HepG2 (cell line): Measurements from ENCODE around the gene RSRC2. TPM values are rescaled to one million over a fixed set of nuclear protein-coding genes. Genes with fewer than 3 reads are reported as not detected.

ENCODE experiments used
- ATF1 ChIP-seq: IDR thresholded peaks from 2 replicates; pipeline ENCODE4 v1.6.1; 2016; ENCODE audit warnings: mild to moderate bottlenecking, control low read depth
- CEBPB ChIP-seq: IDR thresholded peaks from 2 replicates; pipeline ENCODE4 v1.6.1; 2011; ENCODE audit warnings: low read depth, low read length, improper control_type of control experiment, borderline replicate concordance
- CREB1 ChIP-seq, 2 experiments: fragments of 450-650 bp in 1 of 2; IDR thresholded peaks; 2 replicates each; pipeline ENCODE4 v1.6.1; 2016 to 2017; ENCODE audit warnings: control low read depth in 1 of 2, mild to moderate bottlenecking in 1 of 2, missing compliant biosample characterization in 1 of 2, missing genetic modification characterization in 1 of 2
- FOXA1 ChIP-seq, 2 experiments: fragments of 450-650 bp in 1 of 2; sonication (generic) in 1 of 2; formaldehyde crosslinking in 1 of 2; IDR thresholded peaks; 2 replicates each; pipeline versions ENCODE4 v1.4.0 to v1.6.1; 2016 to 2020; ENCODE audit warnings: missing genetic modification reagents in 1 of 2
- HIVEP1 ChIP-seq: sonication (generic); formaldehyde crosslinking; IDR thresholded peaks from 2 replicates; pipeline ENCODE4 v1.4.0; 2020; ENCODE audit warnings: mild to moderate bottlenecking, missing genetic modification reagents
- MED13 ChIP-seq: sonication (generic); formaldehyde crosslinking; IDR thresholded peaks from 2 replicates; pipeline ENCODE4 v1.5.0; 2020; ENCODE audit warnings: missing genetic modification reagents
- MTF1 ChIP-seq: sonication (generic); formaldehyde crosslinking; IDR thresholded peaks from 2 replicates; pipeline ENCODE4 v1.5.0; 2020; ENCODE audit warnings: missing genetic modification reagents
- NFYC ChIP-seq: IDR thresholded peaks from 2 replicates; pipeline ENCODE4 v1.6.1; 2016; ENCODE audit warnings: missing genetic modification reagents, missing compliant biosample characterization
- PCBP1 ChIP-seq: fragments of 200-400 bp; formaldehyde crosslinking; IDR thresholded peaks from 2 replicates; pipeline ENCODE4 v1.6.1; 2017; ENCODE audit warnings: mild to moderate bottlenecking, low read depth, low read length, borderline replicate concordance
- PHF8 ChIP-seq: sonication (generic); formaldehyde crosslinking; IDR thresholded peaks from 2 replicates; pipeline ENCODE4 v1.5.0; 2020; ENCODE audit warnings: missing genetic modification reagents
- POGZ ChIP-seq: sonication (generic); formaldehyde crosslinking; IDR thresholded peaks from 2 replicates; pipeline ENCODE4 v1.4.0; 2020; ENCODE audit warnings: mild to moderate bottlenecking, missing genetic modification reagents
- RFX3 ChIP-seq: IDR thresholded peaks from 2 replicates; pipeline ENCODE4 v1.6.1; 2016; ENCODE audit warnings: missing biosample characterization, missing genetic modification reagents
- TARDBP ChIP-seq: sonication (generic); formaldehyde crosslinking; IDR thresholded peaks from 2 replicates; pipeline ENCODE4 v1.8.0; 2022; ENCODE audit warnings: mild to moderate bottlenecking, missing genetic modification reagents
- ZBTB42 ChIP-seq: sonication (generic); formaldehyde crosslinking; IDR thresholded peaks from 2 replicates; pipeline ENCODE4 v1.5.0; 2020; ENCODE audit warnings: mild to moderate bottlenecking, missing genetic modification reagents
- ZFP82 ChIP-seq: sonication (generic); formaldehyde crosslinking; IDR thresholded peaks from 2 replicates; pipeline ENCODE4 v1.5.1; 2020; ENCODE audit warnings: mild to moderate bottlenecking, missing genetic modification reagents, borderline replicate concordance
- ZNF143 ChIP-seq: sonication (generic); formaldehyde crosslinking; IDR thresholded peaks from 2 replicates; pipeline ENCODE4 v1.4.0; 2020; ENCODE audit warnings: missing genetic modification reagents
- ZNF331 ChIP-seq: sonication (generic); formaldehyde crosslinking; IDR thresholded peaks from 2 replicates; pipeline ENCODE4 v1.4.0; 2020; ENCODE audit warnings: missing genetic modification reagents
- ZNF552 ChIP-seq: sonication (generic); formaldehyde crosslinking; IDR thresholded peaks from 2 replicates; pipeline ENCODE4 v1.9.0; 2022; ENCODE audit warnings: missing genetic modification reagents, mild to moderate bottlenecking, borderline replicate concordance
- ZNF598 ChIP-seq: sonication (generic); formaldehyde crosslinking; IDR thresholded peaks from 2 replicates; pipeline ENCODE4 v1.5.1; 2020; ENCODE audit warnings: mild to moderate bottlenecking, missing genetic modification reagents, borderline replicate concordance
- ZNF615 ChIP-seq: sonication (generic); formaldehyde crosslinking; IDR thresholded peaks from 2 replicates; pipeline ENCODE4 v1.5.0; 2020; ENCODE audit warnings: mild to moderate bottlenecking, missing genetic modification reagents, borderline replicate concordance
- polyA plus RNA-seq, 8 experiments: library from polyadenylated mRNA; depleted of rRNA in 3 of 8; stranded (reverse) in 7 of 8; unstranded in 1 of 8; fragments of >200 nt; fragmentation: Illumina TruSeq in 4 of 8; extraction: Trizol in 4 of 8; gene quantifications; 2 replicates each; pipeline versions ENCODE4 v1.2.1 to v1.2.3, GENCODE V29; 2011 to 2016; ENCODE audit warnings: low read depth in 4 of 8, missing spikeins in 1 of 8, mixed read lengths in 1 of 8; ENCODE audit not compliant: insufficient read depth in 1 of 8
- total RNA-seq, 5 experiments: library from RNA; depleted of rRNA; stranded (reverse); fragments of >200 nt; fragmentation: Illumina TruSeq; extraction: Trizol; gene quantifications; 2 replicates each; pipeline ENCODE4 v1.2.3, GENCODE V29; 2016; ENCODE audit warnings: low read depth in 1 of 5
- TF ChIP-seq, protein P1 (sequence below): sonication (generic); formaldehyde crosslinking; IDR thresholded peaks from 2 replicates; pipeline ENCODE4 v1.4.0; 2020; ENCODE audit warnings: missing genetic modification reagents
- TF ChIP-seq, protein P2 (sequence below): sonication (generic); formaldehyde crosslinking; IDR thresholded peaks from 2 replicates; pipeline ENCODE4 v1.4.0; 2020; ENCODE audit warnings: missing genetic modification reagents

RSRC2 gene
- total and polyA plus RNA-seq, 2 of the 13 experiments (the other 11 are each of a cell fraction or from before 2014, with no cell fraction given): 31.4 to 77.8 TPM

DNA sequence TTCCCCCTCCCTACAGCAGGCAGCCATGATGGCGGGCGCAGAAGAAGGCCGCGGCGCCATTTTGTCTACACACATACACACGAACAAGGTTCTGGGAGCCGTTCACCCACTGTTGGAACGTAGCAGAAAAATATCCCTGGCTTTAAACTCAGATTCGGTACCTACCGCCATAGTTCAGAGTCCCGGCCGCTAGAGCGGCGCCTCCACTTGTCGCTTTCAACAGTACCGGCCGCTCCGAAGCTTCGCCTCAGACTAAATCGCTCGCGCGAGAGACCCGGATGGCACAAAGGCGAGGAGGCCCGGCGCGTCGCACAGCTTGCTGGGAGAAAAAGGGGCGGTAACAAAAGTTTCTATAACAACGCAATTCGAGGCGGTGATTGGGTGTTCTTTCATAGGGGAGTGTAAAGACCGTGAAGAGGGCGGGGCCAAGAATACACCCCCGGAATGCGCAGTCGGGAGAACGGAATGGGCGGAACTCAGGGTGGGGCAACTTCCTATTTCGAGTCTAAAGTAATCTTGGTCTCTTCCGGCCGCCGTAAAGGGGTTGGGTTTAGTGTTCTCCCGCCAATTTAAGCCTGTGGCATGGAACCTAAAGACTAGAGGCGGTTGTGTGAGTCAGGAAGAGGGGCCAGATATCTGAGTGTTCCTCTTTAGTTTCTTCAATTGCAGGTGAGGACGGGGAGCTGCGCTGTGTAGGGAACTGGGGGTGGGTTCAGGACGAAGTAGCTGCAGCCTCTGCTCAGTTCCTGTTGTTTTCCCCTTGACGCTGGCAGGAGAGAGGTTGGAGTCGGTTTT is at the start of gene RSRC2, which contains the start of gene KNTC1 (continued):
- TF ChIP-seq, protein P1, sequence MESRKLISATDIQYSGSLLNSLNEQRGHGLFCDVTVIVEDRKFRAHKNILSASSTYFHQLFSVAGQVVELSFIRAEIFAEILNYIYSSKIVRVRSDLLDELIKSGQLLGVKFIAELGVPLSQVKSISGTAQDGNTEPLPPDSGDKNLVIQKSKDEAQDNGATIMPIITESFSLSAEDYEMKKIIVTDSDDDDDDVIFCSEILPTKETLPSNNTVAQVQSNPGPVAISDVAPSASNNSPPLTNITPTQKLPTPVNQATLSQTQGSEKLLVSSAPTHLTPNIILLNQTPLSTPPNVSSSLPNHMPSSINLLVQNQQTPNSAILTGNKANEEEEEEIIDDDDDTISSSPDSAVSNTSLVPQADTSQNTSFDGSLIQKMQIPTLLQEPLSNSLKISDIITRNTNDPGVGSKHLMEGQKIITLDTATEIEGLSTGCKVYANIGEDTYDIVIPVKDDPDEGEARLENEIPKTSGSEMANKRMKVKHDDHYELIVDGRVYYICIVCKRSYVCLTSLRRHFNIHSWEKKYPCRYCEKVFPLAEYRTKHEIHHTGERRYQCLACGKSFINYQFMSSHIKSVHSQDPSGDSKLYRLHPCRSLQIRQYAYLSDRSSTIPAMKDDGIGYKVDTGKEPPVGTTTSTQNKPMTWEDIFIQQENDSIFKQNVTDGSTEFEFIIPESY (CRISPR knock-in tag): no peak
- TF ChIP-seq PCBP1 (no peak), ZNF143 (peak; percentile 88), NFYC (peak; percentile 79), CEBPB (peak; percentile 34; the same call in 1 of the 2 replicates), ZBTB42 (CRISPR knock-in tag) (peak; percentile 83; the same call in 1 of the 2 replicates), MED13 (peak; percentile 62), ZNF598 (CRISPR knock-in tag) (peak; percentile 49; the same call in 1 of the 2 replicates), TARDBP (CRISPR knock-in tag) (peak; percentile 82; the same call in 1 of the 2 replicates), ZNF615 (CRISPR knock-in tag) (peak; percentile 96), PHF8 (CRISPR knock-in tag) (peak; percentile 96), MTF1 (CRISPR knock-in tag) (0 out of 2 replicates have a peak, but pooled peaks have one; percentile 42), RFX3 (CRISPR knock-in tag) (peak; percentile 68), POGZ (CRISPR knock-in tag) (peak; percentile 50; the same call in 1 of the 2 replicates), ZNF331 (peak; percentile 62; the same call in 1 of the 2 replicates), ZNF552 (peak; percentile 38; the same call in 1 of the 2 replicates), HIVEP1 (CRISPR knock-in tag) (peak; percentile 46; the same call in 1 of the 2 replicates), CREB1 (IDR thresholded peaks at IDR 0.05) (peak; percentile 42; the same call in 1 of the 2 replicates), CREB1 (CRISPR knock-in tag; IDR thresholded peaks at IDR 0.05) (peak; percentile 80), ATF1 (peak; percentile 77), ZFP82 (CRISPR knock-in tag) (no peak; the same call in 1 of the 2 replicates), FOXA1 (IDR thresholded peaks at IDR 0.05) (no peak), FOXA1 (CRISPR knock-in tag; IDR thresholded peaks at IDR 0.05) (peak; percentile 3; the same call in 1 of the 2 replicates)
- TF ChIP-seq, protein P2, sequence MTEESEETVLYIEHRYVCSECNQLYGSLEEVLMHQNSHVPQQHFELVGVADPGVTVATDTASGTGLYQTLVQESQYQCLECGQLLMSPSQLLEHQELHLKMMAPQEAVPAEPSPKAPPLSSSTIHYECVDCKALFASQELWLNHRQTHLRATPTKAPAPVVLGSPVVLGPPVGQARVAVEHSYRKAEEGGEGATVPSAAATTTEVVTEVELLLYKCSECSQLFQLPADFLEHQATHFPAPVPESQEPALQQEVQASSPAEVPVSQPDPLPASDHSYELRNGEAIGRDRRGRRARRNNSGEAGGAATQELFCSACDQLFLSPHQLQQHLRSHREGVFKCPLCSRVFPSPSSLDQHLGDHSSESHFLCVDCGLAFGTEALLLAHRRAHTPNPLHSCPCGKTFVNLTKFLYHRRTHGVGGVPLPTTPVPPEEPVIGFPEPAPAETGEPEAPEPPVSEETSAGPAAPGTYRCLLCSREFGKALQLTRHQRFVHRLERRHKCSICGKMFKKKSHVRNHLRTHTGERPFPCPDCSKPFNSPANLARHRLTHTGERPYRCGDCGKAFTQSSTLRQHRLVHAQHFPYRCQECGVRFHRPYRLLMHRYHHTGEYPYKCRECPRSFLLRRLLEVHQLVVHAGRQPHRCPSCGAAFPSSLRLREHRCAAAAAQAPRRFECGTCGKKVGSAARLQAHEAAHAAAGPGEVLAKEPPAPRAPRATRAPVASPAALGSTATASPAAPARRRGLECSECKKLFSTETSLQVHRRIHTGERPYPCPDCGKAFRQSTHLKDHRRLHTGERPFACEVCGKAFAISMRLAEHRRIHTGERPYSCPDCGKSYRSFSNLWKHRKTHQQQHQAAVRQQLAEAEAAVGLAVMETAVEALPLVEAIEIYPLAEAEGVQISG: peak; percentile 81; the same call in 1 of the 2 replicates
